Islet of Langerhans (tissue), 1 donor: ENCODE measurements around the gene SPACA5.
"Not testable (repeated sequence)": the region's sequence is repeated elsewhere in the genome, so short reads cannot be mapped to it uniquely, and the experiment has no call there.

ENCODE experiments used
- FAIRE-seq: peaks from one replicate; lab custom pipeline; 2011; peaks lifted over from hg19 to GRCh38; lab: Jason Lieb, UNC

SPACA5 gene

GRCh38 chrX:48021026-48021900 lies 14.5 kb downstream of the SPACA5 start:
- peak; percentile 99 for FAIRE-seq

- no peak for FAIRE-seq
Measured at GRCh38 chrX:48022100-48022499, 15.3 kb downstream of the SPACA5 start.

- FAIRE-seq = no peak
Measured at GRCh38 chrX:48022738-48023137, 15.9 kb downstream of the SPACA5 start.

- FAIRE-seq = peak; percentile 84
Measured at GRCh38 chrX:48025561-48025960, 18.8 kb downstream of the SPACA5 start.

- FAIRE-seq = not testable (repeated sequence)
Measured at GRCh38 chrX:48027545-48027944, 20.8 kb downstream of the SPACA5 start.

- FAIRE-seq = no peak
Measured at GRCh38 chrX:48028091-48028490, 21.3 kb downstream of the SPACA5 start.

GRCh38 chrX:48030237-48030636 lies 23.4 kb downstream of the SPACA5 start:
- no peak for FAIRE-seq

- peak; percentile 88 for FAIRE-seq
Measured at GRCh38 chrX:48030641-48031173, 23.9 kb downstream of the SPACA5 start.

GRCh38 chrX:48035891-48036290 lies 29.1 kb downstream of the SPACA5 start:
- FAIRE-seq = no peak

GRCh38 chrX:48043056-48043455 lies 36.3 kb downstream of the SPACA5 start:
- no peak for FAIRE-seq

- no peak for FAIRE-seq
Measured at GRCh38 chrX:48045410-48046311, 38.9 kb downstream of the SPACA5 start.

- no peak for FAIRE-seq
Measured at GRCh38 chrX:48046846-48047245, 40.1 kb downstream of the SPACA5 start.

- FAIRE-seq = no peak
Measured at GRCh38 chrX:48058621-48059295, 52.0 kb downstream of the SPACA5 start.

- no peak for FAIRE-seq
Measured at GRCh38 chrX:48059296-48059639, 52.5 kb downstream of the SPACA5 start.
